OCI-LY7 (cell line): ENCODE data around the gene CTBP2. TPM values are rescaled to one million over a fixed set of nuclear protein-coding genes. Genes with fewer than 3 reads are reported as not detected.

Source experiments
- BruUV-seq: library from RNA; stranded (reverse); fragments of 400-500 nt; replicated peaks from 2 replicates; lab custom pipeline; 2021; lab: Mats Ljungman, UMichigan
- CTCF ChIA-PET: fragments of 300-600 bp; sonication (Branson Sonifier 250); formaldehyde crosslinking; loops from one replicate; lab custom pipeline; 2022; ENCODE audit warnings: antibody characterized with exemption; ENCODE audit not compliant: unreplicated experiment; lab: Charles Lee
- POLR2A ChIA-PET: fragments of 300-600 bp; sonication (Branson Sonifier 250); formaldehyde crosslinking; loops from one replicate; lab custom pipeline; 2022; ENCODE audit warnings: antibody characterized with exemption; lab: Charles Lee
- DNase-seq: peaks from one replicate; pipeline ENCODE4 v3.0.0-alpha.2; 2015; ENCODE audit warnings: low spot score
- H2AFZ ChIP-seq: fragments of 200-600 bp; sonication (generic), shearing (Covaris generic); 2 replicates; pipeline ENCODE4 v1.6.1; 2014; ENCODE audit warnings: mild to moderate bottlenecking, antibody characterized with exemption, low read length, moderate library complexity
- H3K27ac ChIP-seq: fragments of 200-600 bp; sonication (generic); 2 replicates; pipeline ENCODE4 v1.5.1; 2014; ENCODE audit warnings: mixed run types, low read depth, mild to moderate bottlenecking, moderate library complexity, low read length, inconsistent platforms; ENCODE audit not compliant: poor library complexity, severe bottlenecking
- H3K36me3 ChIP-seq: fragments of 200-600 bp; sonication (generic); 2 replicates; pipeline ENCODE4 v1.6.1; 2014; ENCODE audit warnings: mild to moderate bottlenecking, antibody characterized with exemption, low read length, moderate library complexity, mixed read lengths; ENCODE audit not compliant: insufficient read depth
- H3K4me1 ChIP-seq: fragments of 200-600 bp; sonication (generic); 2 replicates; pipeline ENCODE4 v1.5.1; 2014; ENCODE audit warnings: mild to moderate bottlenecking, low read length; ENCODE audit not compliant: insufficient read depth, poor library complexity, severe bottlenecking
- H3K4me2 ChIP-seq: fragments of 200-600 bp; sonication (generic); 2 replicates; pipeline ENCODE4 v1.6.1; 2014; ENCODE audit warnings: mild to moderate bottlenecking, low read length
- H3K4me3 ChIP-seq: fragments of 200-600 bp; sonication (generic); 2 replicates; pipeline ENCODE4 v1.5.1; 2014; ENCODE audit warnings: mild to moderate bottlenecking, low read depth, low read length; ENCODE audit not compliant: poor library complexity, severe bottlenecking
- H3K79me2 ChIP-seq: fragments of 200-600 bp; sonication (generic); 2 replicates; pipeline ENCODE4 v1.6.1; 2016; ENCODE audit warnings: low read depth, mild to moderate bottlenecking, low read length, moderate library complexity, mixed read lengths; ENCODE audit not compliant: insufficient read depth
- H3K9me2 ChIP-seq: fragments of 200-600 bp; sonication (generic); 2 replicates; pipeline ENCODE4 v1.6.1; 2016; ENCODE audit warnings: mild to moderate bottlenecking, low read length, mixed read lengths; ENCODE audit not compliant: insufficient read depth
- H3K9me3 ChIP-seq: fragments of 200-600 bp; sonication (generic); 2 replicates; pipeline ENCODE4 v1.6.1; 2014; ENCODE audit warnings: mild to moderate bottlenecking, mixed run types, low read length, mixed read lengths
- H4K20me1 ChIP-seq: fragments of 200-600 bp; sonication (generic); 2 replicates; pipeline ENCODE4 v1.6.1; 2014; ENCODE audit warnings: mild to moderate bottlenecking, antibody characterized with exemption, low read length, moderate library complexity, mixed read lengths; ENCODE audit not compliant: insufficient read depth
- CTCF ChIP-seq: fragments of 200-600 bp; sonication (generic); conservative IDR thresholded peaks from 2 replicates; pipeline ENCODE4 v1.5.1; 2014; ENCODE audit warnings: mild to moderate bottlenecking, antibody characterized with exemption, low read length, moderate library complexity, mixed read lengths
- EZH2phosphoT487 ChIP-seq: fragments of 200-600 bp; sonication (generic); IDR thresholded peaks from 2 replicates; pipeline ENCODE4 v1.6.1; 2018; ENCODE audit warnings: low read depth, borderline replicate concordance, mild to moderate bottlenecking, mixed run types, antibody characterized with exemption, low read length, moderate library complexity, mixed read lengths
- intact Hi-C: fragments of 100-400 bp; cut with micrococcal nuclease; formaldehyde crosslinking; loops from one replicate; pipeline ENCODE4 v1.10.0; 2022; ENCODE audit not compliant: unreplicated experiment
- total RNA-seq, 2 experiments: library from RNA; depleted of rRNA in 1 of 2; stranded (reverse); fragments of >200 nt in 1 of 2; shearing (Covaris generic) in 1 of 2; gene quantifications; 2 replicates each; pipeline ENCODE4 v1.2.3, GENCODE V29; 2014 to 2022

Gene CTBP2
- total RNA-seq, 2 experiments from 2014 or later: not detected

GRCh38 chr10:125157505-125157904 is 2.9 kb downstream of the CTBP2 start:
- Histone ChIP-seq H3K27ac (no peak overlapping the region), H3K4me2 (no peak overlapping the region), H3K4me1 (no peaks in the 10 kb centered on the region), H3K79me2 (no peaks in the 10 kb centered on the region), H3K4me3 (no peak overlapping the region), H3K36me3 (no peaks in the 10 kb centered on the region), H3K9me2 (no peaks in the 10 kb centered on the region), H2AFZ (no peak overlapping the region), H3K9me3 (no peaks in the 10 kb centered on the region), H4K20me1 (no peaks in the 10 kb centered on the region; the same call in 1 of the 2 replicates)
- CTCF ChIA-PET: no interaction called here
- POLR2A ChIA-PET: interaction anchor here (0.5 to 0.7 kb wide), 4 partner anchors 13 to 533 kb away, joined by 3 to 6 read pairs (median 4); no protein-coding TSS in a partner anchor
- no peak for TF ChIP-seq CTCF
- TF ChIP-seq EZH2phosphoT487: 0 out of 2 replicates have a peak, but pooled peaks have one; percentile 30
- no peak for DNase-seq
- BruUV-seq: no TSS peak
- intact Hi-C loops: loop anchor here (10.0 kb wide), 1 partner anchor 113 kb away; no protein-coding TSS in a partner anchor

GRCh38 chr10:125156739-125157480 is 3.5 kb downstream of the CTBP2 start:
- intact Hi-C loops: loop anchor here (10.0 kb wide), 1 partner anchor 112 kb away; no protein-coding TSS in a partner anchor
- no peak overlapping the region for H3K4me3 ChIP-seq

More at GRCh38 chr10:125156739-125157480, 3.5 kb downstream of the CTBP2 start:
- no TSS peak for BruUV-seq
- POLR2A ChIA-PET: interaction anchor here (0.7 kb wide), 1 partner anchor 455 kb away, joined by 6 read pairs; no protein-coding TSS in a partner anchor
- TF ChIP-seq EZH2phosphoT487: no peak
- TF ChIP-seq CTCF: no peak
- H4K20me1 ChIP-seq: no peaks in the 10 kb centered on the region; the same call in 1 of the 2 replicates
- H3K27ac ChIP-seq: no peak overlapping the region
- H2AFZ ChIP-seq: no peak overlapping the region
- H3K79me2 ChIP-seq: no peaks in the 10 kb centered on the region
- no peaks in the 10 kb centered on the region for H3K4me1 ChIP-seq
- H3K4me2 ChIP-seq: no peak overlapping the region
- CTCF ChIA-PET: no interaction called here
- no peaks in the 10 kb centered on the region for H3K9me3 ChIP-seq
- H3K9me2 ChIP-seq: no peaks in the 10 kb centered on the region
- H3K36me3 ChIP-seq: no peaks in the 10 kb centered on the region
- DNase-seq: no peak
